ENCODE measurements around the gene PMF1. TPM values are rescaled to one million over a fixed set of nuclear protein-coding genes. Genes with fewer than 3 reads are reported as not detected.

The PMF1 gene
- total and polyA plus RNA-seq, 2 of the 13 experiments (the other 11 are each of a cell fraction or from before 2014, with no cell fraction given) = 72.5 to 89.0 TPM

GRCh38 chr1:156257711-156258110 lies 44.9 kb downstream of the PMF1 start:
- Histone ChIP-seq H3K4me3 (replicated peaks in 1 of 3; ENCODE audit: insufficient read depth in 1 of 3, low read depth in 2 of 3, low read length in 3 of 3) (no peak overlapping the region), H3K9ac (ENCODE audit: insufficient read depth, low read depth, low read length) (no peak overlapping the region), H3K36me3 (replicated peaks in 1 of 2; ENCODE audit: control insufficient read depth in 1 of 2, insufficient read depth in 2 of 2, low read length in 2 of 2) (peaks cover 38 to 81% of the 10 kb centered on the region in 2 experiments), H4K20me1 (ENCODE audit: insufficient read depth, low read length) (no peaks in the 10 kb centered on the region), H3K79me2 (ENCODE audit: insufficient read depth, low read length) (no peaks in the 10 kb centered on the region), H3K4me1 (ENCODE audit: insufficient read depth, low read length) (no peaks in the 10 kb centered on the region; the same call in 1 of the 2 replicates), H2AFZ (ENCODE audit: low read length) (no peak overlapping the region), H3K9me3 (ENCODE audit: low read length) (no peaks in the 10 kb centered on the region), H3K27me3 (ENCODE audit: control insufficient read depth in 1 of 2, insufficient read depth in 2 of 2, low read length in 2 of 2) (no peaks in the 10 kb centered on the region), H3K27ac (ENCODE audit: extremely low read length, insufficient read depth, low read length) (no peak overlapping the region), H3K4me2 (ENCODE audit: low read depth, low read length) (no peak overlapping the region)
- in situ Hi-C loops (cut with HindIII; ENCODE audit: extremely low pct_ligation_motif_present, low pct_unique_long_range_greater_than_20kb) = no loop called here
- ChIA-PET CTCF (ENCODE audit: low intra/inter-chr PET ratio, low total read pairs) (no interaction called here), POLR2A (interaction anchor here (1.2 kb wide), 1 partner anchor 12 kb away, joined by 3 read pairs; no protein-coding TSS in a partner anchor)
- intact Hi-C loops (cut with micrococcal nuclease; ENCODE audit: unreplicated experiment) = no loop called here
- DNase-seq (ENCODE audit: low spot score) (no peak), FAIRE-seq (no peak), ATAC-seq (no peak)
- TF ChIP-seq ZNF367 (CRISPR knock-in tag; IDR thresholded peaks at IDR 0.05; ENCODE audit: borderline replicate concordance) (no peak), FOXK2 (IDR thresholded peaks at IDR 0.05) (no peak), NR2F1 (CRISPR knock-in tag; IDR thresholded peaks at IDR 0.05) (no peak), ZNF550 (CRISPR knock-in tag; IDR thresholded peaks at IDR 0.05; ENCODE audit: borderline replicate concordance) (no peak), ZFP1 (CRISPR knock-in tag; IDR thresholded peaks at IDR 0.05) (no peak), ZNF883 (CRISPR knock-in tag; IDR thresholded peaks at IDR 0.05; ENCODE audit: not compliant biosample characterization) (no peak), ZNF660 (CRISPR knock-in tag; IDR thresholded peaks at IDR 0.05; ENCODE audit: borderline replicate concordance, low read depth) (no peak), ATF2 (CRISPR knock-in tag; IDR thresholded peaks at IDR 0.05) (no peak), POLR2A (IDR thresholded peaks at IDR 0.05; ENCODE audit: insufficient read depth in 1 of 2, low read depth in 2 of 2, low read length in 2 of 2) (no peak), PHF5A (CRISPR knock-in tag; IDR thresholded peaks at IDR 0.05; ENCODE audit: low read depth, unreplicated experiment) (no peak), ZNF205 (CRISPR knock-in tag; IDR thresholded peaks at IDR 0.05) (no peak), TFDP1 (CRISPR knock-in tag; IDR thresholded peaks at IDR 0.05; ENCODE audit: borderline replicate concordance) (no peak), ZNF335 (CRISPR knock-in tag; IDR thresholded peaks at IDR 0.05) (no peak), ZNF318 (CRISPR knock-in tag; IDR thresholded peaks at IDR 0.05) (no peak)
- BruUV-seq (replicated peaks) = no TSS peak
- WGBS (ENCODE audit: low lambda C conversion rate) = 95% methylated on average over 2 of the region's 2 CpGs

All from HepG2 (cell line).